Neural progenitor cell (in vitro differentiated cells): ENCODE data around the gene RIBC2.

Experiments used
- EZH2phosphoT487 ChIP-seq: fragments of 200-600 bp; sonication (generic); IDR thresholded peaks from 2 replicates; pipeline ENCODE4 v1.6.1; 2017; ENCODE audit warnings: antibody characterized with exemption
- TF ChIP-seq, protein P1 (sequence below): fragments of 200-600 bp; sonication (generic); IDR thresholded peaks from 2 replicates; pipeline ENCODE4 v1.5.1; 2017; ENCODE audit warnings: antibody characterized with exemption, mild to moderate bottlenecking

GRCh38 chr22:45428391-45429385 lies 15.2 kb downstream of the RIBC2 start:
- TF ChIP-seq, protein P1, sequence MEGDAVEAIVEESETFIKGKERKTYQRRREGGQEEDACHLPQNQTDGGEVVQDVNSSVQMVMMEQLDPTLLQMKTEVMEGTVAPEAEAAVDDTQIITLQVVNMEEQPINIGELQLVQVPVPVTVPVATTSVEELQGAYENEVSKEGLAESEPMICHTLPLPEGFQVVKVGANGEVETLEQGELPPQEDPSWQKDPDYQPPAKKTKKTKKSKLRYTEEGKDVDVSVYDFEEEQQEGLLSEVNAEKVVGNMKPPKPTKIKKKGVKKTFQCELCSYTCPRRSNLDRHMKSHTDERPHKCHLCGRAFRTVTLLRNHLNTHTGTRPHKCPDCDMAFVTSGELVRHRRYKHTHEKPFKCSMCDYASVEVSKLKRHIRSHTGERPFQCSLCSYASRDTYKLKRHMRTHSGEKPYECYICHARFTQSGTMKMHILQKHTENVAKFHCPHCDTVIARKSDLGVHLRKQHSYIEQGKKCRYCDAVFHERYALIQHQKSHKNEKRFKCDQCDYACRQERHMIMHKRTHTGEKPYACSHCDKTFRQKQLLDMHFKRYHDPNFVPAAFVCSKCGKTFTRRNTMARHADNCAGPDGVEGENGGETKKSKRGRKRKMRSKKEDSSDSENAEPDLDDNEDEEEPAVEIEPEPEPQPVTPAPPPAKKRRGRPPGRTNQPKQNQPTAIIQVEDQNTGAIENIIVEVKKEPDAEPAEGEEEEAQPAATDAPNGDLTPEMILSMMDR = no peak
- no peak for TF ChIP-seq EZH2phosphoT487
